22Rv1 (cell line): ENCODE measurements around the gene CMIP.

Experiments
- CTCF ChIP-seq: fragments of 450-650 bp; IDR thresholded peaks from 2 replicates; pipeline ENCODE4 v1.5.1; 2017; ENCODE audit warnings: mild to moderate bottlenecking
- ZFX ChIP-seq: fragments of 450-650 bp; IDR thresholded peaks from 2 replicates; pipeline ENCODE4 v1.6.1; 2017; ENCODE audit warnings: antibody characterized with exemption, borderline replicate concordance

DNA sequence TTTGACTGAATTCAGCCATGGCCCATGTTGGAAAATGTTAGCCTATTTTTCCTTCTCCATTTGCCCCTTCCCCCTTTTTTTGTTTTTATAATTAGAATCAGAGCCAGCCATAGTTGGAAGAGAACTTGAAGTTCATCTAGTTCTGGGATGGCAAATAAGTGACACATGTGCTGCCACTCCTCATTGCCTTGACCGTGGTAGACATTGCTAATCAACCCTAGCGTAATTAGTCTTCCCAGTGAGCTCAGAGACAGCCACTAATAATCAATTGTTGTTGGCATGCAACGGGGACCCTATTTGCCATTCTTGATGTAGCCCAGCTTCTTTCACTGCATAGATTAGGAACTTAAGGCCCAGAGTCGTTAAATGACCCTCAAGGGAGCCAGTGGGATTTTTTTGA is 16.6 kb downstream of the CMIP start:
- TF ChIP-seq CTCF (no peak), ZFX (no peak)
